ENCODE measurements around the gene TCF12.

TCF12 gene

DNA sequence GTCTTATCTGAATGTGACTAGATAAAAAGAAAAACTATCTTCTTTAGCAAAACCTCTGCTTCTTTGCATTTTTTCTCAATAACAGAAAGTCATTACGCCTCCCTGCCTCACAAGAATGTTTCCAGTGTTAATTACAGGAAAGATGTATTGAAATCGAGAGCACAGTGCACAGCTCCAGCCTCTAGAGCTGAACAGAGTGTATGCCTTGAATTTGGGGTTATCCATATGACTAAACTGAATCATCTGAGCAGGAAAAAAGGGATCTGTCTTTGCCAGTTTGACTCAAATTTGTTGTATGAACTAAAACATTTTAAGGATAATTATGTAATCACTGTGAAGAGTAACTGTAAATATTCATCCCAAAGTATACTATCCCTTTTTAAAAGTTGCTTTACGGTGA is 308.7 kb downstream of the TCF12 start:
- no peak for DNase-seq

DNA sequence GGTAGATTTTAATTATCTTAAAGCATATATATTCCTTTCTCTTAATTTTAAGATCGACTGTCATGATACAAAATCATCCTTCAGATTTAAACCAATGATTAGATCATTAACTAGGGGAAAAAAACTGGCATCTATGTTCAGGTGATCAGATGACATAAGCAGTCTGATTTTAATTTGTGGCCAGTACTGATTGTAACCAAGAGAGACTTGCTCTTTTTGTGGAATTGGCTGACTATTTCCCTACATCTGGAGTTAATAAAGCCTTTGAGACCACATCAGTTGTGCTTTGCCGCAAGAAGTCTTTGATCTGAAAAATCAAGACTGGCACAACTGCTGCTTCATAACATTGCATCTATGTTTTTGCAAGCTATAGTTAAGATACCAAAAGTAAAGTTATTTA is 309.5 kb downstream of the TCF12 start:
- no peak for DNase-seq

- no peak for DNase-seq
Observed at GRCh38 chr15:57228395-57228794, 310.0 kb downstream of the TCF12 start.

- DNase-seq = peak; percentile 52
Observed at GRCh38 chr15:57229051-57229450, 310.6 kb downstream of the TCF12 start.

GRCh38 chr15:57231559-57231958 is 313.1 kb downstream of the TCF12 start:
- DNase-seq = no peak

DNA sequence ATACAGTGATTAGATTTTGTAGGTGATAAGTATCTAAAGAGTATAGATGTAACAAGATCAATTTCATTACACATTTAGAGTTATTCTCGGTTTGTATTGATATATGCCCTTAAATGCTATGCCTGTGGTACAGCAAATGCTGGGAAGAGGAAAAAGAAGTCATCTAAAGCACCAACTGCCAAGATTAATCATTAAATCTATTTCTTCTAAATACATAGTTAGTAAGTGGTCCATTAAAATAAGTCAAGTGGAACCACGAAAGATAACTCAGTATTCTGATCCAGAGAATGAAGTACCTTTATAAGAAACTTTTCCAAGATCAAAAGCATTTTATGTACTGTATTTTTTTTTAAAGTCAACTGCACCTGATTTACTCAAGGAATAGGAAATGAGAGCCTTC is 315.7 kb downstream of the TCF12 start:
- DNase-seq = no peak

GRCh38 chr15:57235186-57235585 is 316.7 kb downstream of the TCF12 start:
- no peak for DNase-seq

GRCh38 chr15:57235873-57236272 is 317.4 kb downstream of the TCF12 start:
- no peak for DNase-seq

DNA sequence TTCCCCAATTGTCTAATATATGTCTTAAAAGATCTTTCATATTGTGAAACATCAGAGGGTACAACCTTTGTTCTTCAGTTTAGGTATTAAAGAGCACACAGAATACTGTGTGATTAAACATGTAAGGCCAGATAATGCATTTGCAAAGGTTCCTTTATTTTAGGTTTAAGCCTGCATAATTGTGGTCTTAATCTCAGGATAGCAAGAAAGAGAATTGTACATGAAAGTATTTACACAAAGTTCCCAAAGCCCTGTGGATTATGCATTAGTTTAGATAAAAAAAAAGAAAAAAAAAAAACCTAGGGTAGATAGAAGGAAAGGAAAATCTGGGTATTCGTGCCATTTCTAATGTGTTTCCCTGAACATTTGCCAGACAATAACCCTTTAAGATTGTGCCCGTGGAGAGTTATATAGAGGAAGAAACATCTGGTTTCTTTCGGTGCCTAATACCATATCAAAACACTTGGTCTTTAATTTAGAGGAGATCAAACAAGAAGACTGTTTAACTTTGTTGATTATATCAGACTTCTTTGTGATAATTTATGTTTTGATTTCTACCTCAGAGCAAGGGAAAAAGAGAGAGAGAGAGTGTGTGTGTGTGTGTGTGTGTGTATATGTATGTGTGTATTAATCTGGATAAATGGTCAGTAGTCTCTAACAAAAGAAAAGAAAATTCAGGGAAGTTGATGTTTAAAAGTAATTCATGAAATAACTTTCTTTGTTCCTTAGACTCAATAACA is 318.3 kb downstream of the TCF12 start:
- DNase-seq = no peak

DNA sequence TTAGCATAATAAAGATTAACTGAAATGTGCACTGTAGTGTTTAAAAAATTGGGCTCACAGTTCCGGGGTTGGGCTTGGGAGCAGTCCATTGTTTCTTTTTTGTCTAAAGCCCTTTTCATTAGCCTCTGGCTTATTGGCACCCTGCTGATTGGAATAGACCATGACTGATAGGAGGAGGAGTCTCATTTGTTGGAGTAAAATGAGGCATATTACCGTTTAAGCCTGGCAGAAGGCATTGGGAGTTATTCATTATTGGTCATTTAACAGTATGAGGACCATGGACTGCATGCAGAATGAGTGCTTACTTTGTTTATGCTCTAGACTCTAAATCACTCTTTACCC is 318.8 kb downstream of the TCF12 start:
- DNase-seq = no peak

- no peak for DNase-seq
Observed at GRCh38 chr15:57237676-57238075, 319.2 kb downstream of the TCF12 start.

DNA sequence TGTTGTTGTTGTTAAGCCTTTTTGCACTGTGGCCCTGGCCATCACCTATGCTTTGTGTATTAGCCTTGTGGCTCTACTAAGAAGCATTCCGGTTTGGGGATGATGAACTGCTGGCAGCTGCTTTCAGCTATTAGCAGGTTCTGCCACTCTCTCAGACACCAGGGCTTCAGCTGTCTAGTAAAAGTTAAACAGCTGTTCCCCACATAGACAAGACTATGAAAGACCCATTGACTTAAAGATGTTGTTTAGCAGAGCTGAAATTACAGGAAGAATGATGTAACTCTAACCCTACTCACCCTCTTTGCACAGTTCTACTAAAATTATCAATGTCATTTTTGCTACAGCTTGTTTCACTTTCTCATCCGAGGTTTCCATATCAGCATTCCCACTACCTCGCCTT is 326.7 kb downstream of the TCF12 start:
- DNase-seq = no peak

GRCh38 chr15:57245714-57246113 is 327.3 kb downstream of the TCF12 start:
- DNase-seq = peak; percentile 22

DNA sequence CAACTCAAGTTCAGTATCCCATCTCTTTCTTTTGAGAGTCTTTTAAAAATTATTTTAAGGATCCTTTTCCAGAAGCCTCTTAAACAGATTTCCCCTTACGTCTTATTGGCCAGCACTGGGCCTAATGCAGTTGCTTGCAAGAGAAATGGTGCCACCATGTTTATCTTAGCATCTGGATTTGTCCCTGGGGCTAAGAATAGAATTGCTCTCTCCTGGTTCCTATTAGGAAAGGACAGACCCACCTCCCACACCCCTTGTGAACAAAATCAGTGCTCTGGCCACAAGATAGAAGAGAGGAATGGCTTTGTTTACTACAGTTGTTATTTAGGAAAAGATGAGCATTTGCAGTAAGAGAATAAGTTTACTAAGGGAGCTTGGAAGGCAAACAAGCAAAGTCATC is 329.6 kb downstream of the TCF12 start:
- DNase-seq = no peak

DNA sequence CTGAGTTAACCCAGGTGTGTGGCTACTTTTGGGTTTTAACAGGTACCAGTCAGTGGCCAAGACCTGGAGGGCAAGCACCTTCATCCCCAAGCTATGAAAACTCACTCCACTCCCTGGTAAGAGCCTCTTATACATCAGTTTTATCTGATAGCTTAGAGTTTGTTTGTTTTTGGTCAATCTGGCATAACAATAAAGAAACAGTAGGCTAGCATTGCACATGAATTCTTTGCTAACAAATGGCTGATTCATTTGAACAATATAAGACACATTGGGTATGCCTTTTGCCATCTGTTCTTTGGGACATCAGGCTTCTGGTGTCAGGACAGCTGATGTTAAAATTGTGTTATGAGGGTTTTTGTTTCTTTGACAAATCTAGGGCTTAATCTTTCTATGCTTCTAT is 332.9 kb downstream of the TCF12 start:
- no peak for DNase-seq

DNA sequence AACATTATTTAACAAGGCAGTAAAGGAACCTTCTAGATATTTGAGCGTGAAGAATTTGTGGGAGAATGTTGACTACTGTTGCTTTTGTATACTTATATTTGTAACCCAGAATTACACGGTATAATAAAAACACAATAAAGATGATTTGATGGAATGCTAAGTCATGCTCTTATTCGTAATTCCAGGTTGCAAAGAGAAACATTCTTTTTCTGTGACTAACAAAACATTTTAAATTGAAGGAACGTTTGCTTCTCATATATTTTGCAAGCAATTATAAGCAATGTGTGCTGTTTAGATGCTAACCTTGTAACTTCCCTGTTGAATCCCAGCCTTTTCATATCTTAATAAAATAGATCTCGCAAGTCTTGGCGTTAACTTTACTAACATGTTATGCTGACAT is 333.5 kb downstream of the TCF12 start:
- no peak for DNase-seq

DNA sequence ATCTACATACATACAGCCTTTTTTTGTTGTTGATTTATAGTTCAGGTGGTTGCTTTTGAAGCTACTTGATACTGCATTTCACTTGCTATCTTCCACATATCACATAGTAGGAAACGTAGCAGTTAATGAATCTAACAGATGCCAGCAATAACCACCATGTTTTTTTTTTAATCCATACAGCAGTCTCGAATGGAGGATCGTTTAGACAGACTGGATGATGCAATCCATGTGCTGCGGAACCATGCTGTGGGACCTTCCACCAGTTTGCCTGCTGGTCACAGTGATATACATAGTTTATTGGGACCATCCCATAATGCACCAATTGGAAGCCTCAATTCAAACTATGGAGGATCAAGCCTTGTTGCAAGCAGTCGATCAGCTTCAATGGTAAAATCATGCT is 334.6 kb downstream of the TCF12 start:
- no peak for DNase-seq

DNA sequence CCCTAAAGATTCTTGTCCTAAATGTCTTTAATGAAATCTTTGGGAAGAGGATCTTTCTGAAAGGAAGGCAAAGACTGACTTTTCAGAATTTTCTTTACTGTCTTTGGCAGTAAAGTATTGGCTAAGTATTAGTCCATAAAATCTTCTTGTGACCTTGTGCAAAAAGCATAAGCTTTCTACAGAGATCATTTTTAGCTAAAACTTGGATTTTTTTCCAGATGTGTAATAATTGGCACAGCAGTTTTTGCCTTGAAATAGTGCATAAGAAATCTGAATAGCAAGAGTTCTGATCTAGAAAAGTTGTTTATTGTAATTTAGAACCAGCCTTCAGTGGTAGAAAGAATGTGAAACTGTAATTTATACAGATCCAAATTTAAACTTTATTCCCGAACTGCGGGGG is 335.1 kb downstream of the TCF12 start:
- DNase-seq = no peak

DNA sequence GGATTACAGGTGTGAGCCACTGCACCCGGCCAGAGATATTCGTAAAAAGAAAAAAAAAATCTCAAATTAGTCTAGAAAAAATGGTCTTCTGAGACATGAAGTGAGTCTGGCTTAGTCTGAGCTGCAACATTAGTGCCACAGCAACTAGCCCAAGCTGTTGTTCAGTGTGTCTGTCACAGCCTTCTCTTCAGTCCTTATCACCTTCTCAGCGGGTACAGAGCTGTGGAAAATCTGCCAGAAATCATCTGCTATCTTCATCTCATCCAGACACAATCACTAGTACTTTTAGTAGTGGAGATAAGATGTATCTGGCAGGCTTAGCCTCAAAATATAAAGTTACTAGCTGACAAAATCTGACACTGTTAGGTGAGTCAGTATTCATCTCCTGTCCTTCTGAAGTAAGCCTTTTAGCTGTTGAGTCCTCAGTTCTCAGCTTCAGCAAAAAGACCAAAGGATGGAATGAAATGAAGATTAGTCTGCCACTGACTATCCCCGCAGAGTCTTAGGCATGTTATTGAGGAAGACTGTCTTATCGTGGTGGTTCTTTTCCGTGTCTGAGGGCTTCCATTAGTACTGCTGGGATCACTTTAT is 337.4 kb downstream of the TCF12 start:
- DNase-seq = no peak

- no peak for DNase-seq
Observed at GRCh38 chr15:57256939-57257338, 338.5 kb downstream of the TCF12 start.

- DNase-seq = no peak
Observed at GRCh38 chr15:57259568-57260040, 341.2 kb downstream of the TCF12 start.

GRCh38 chr15:57263520-57263919 is 345.1 kb downstream of the TCF12 start:
- DNase-seq = no peak

GRCh38 chr15:57272771-57273357 is 354.4 kb downstream of the TCF12 start:
- no peak for DNase-seq

DNA sequence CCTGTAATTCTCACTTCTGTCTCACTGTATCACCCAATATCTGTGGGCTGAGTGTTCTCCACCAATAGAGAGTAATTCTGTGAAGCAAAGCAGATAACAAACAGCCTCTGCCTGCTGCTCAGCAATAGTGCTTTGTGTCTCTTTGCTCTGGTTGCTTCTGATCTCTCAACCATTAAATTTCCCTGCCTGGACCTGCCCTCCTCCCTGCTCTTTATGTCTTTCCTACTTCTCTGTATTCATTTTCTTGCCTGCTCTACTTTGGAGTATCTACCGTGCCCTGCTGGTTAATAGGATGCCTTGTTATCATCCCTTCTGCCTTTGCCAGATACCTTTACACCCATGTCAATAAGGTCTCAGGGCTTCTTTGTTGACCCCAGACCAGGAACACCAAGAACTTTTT is 355.0 kb downstream of the TCF12 start:
- no peak for DNase-seq

- no peak for DNase-seq
Observed at GRCh38 chr15:57278439-57278838, 360.0 kb downstream of the TCF12 start.
